Hindlimb muscle (tissue), 1 donor: ENCODE data around the gene XAGE3. TPM values are rescaled to one million over a fixed set of nuclear protein-coding genes. Genes with fewer than 3 reads are reported as not detected.
"Not testable (repeated sequence)": the region's sequence is repeated elsewhere in the genome, so short reads cannot be mapped to it uniquely, and the experiment has no call there.

Experiments
- DNase-seq: peaks from one replicate; pipeline ENCODE4 v3.0.0-alpha.2; 2013
- polyA plus RNA-seq: library from polyadenylated mRNA; unstranded; fragments of 120-200 nt; gene quantifications from one replicate; pipeline ENCODE4 v1.2.1, GENCODE V29; 2013; ENCODE audit not compliant: insufficient read length

The XAGE3 gene
- polyA plus RNA-seq = not detected

- no peak for DNase-seq
Measured at GRCh38 chrX:52867610-52868348, at the start of gene XAGE3. XAGE3 (minus strand) TSS chrX:52868083; CDS start chrX:52867133, 950 bp downstream.

- not testable (repeated sequence) for DNase-seq
Measured at GRCh38 chrX:52914704-52915103, 46.8 kb upstream of the XAGE3 start.

GRCh38 chrX:52913681-52914080 lies 45.8 kb upstream of the XAGE3 start:
- DNase-seq = not testable (repeated sequence)

DNA sequence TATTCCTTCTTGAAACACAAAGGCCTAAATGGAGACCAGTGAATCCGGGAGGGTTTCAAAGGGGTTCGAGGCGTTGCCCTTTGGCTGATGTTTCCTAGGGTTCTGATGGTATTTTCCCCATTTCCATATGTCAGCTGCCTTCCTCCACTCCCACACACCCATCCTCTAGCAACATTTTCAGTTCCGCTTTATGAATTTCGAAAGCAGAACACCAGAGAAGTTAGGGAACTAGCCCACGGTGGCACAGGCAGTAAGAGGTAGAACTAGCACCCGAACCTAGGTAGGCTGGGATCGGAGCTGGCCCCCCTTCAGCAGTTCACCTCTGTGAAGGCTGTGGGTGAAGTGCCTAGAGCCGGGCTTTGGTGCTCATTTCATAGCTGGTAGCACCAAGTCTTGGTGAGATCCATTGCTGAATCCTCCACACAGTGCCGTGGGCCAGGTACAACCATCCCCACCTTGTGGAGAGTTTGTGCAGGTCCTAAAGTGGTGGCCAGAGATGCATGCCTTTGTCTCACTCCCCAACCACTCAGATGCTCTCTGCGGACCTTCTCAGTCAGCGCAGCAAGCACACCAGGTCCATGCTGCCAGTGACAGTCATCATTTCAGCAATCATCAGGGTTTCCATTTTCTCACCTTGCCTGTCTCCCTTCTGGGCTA lies 41.6 kb upstream of the XAGE3 start:
- not testable (repeated sequence) for DNase-seq

GRCh38 chrX:52907900-52908299 lies 40.0 kb upstream of the XAGE3 start:
- DNase-seq = not testable (repeated sequence)

- not testable (repeated sequence) for DNase-seq
Measured at GRCh38 chrX:52907137-52907536, 39.3 kb upstream of the XAGE3 start.

DNA sequence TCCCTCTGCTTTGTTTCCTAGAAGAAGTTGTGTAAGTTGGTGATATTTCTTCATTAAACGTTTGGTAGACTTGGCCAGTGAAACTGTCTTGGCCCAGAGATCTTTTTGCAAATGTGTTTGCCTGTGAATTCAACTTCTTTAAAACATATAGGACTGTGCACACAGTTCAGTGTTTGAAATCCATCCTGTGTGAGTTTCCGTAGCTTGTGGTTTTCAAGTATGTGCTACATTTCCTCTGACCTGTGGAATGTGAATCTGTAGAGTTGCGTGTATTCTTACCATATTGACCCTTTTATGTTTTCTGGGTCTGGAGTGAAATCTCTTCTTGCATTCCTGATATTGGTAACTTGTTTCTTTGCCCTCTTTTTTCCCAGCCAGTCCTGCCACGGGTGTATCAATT lies 38.2 kb upstream of the XAGE3 start:
- DNase-seq = not testable (repeated sequence)

- not testable (repeated sequence) for DNase-seq
Measured at GRCh38 chrX:52905531-52905930, 37.6 kb upstream of the XAGE3 start.

DNA sequence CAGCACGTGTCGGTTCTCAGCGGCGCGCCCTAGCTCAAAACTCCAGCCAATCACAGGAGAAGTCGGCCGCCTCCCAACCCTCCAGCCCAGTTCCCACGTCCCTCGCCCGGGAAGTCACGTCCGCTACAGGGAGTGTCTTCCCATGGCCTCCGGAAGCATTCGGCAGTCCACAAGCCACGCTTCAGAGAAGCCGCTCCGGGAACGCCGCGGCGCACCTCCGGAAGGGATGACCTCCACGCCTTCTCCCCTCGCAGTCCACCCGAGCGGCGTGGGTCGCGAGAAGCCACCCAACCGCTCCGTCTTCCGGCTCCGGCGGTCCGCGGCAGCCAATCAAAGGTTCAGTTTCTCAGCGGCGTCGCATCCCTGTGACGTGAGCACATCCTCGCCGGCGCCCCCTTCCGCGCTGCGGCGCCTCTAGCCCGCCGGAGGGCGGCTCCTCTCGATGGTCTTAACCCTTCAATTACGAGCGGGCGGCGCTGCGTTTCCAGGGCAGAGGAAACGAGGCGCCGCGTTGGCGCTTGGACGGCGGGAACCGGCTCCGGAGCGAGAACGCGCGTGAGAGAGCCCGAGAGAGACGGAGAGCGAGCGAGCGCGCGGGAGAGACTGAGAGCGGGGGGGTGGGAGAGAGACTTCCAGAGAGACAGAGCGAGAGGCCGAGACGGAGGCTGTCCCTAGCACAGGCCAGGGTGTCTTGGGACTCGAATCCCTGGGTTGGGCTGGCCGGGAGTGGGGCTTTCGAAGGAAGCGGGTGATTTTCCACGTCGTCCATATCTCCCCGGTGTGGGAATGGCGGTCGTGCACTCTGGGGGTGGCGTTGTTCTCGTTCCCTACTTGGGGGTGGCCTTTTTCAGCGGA lies 29.2 kb upstream of the XAGE3 start, which contains the start of gene FAM156B:
TSS of gene FAM156B (plus strand) at position 476 of the 855 bp plus-strand sequence. CDS start 9,896 bp downstream, outside the sequence.
- not testable (repeated sequence) for DNase-seq

DNA sequence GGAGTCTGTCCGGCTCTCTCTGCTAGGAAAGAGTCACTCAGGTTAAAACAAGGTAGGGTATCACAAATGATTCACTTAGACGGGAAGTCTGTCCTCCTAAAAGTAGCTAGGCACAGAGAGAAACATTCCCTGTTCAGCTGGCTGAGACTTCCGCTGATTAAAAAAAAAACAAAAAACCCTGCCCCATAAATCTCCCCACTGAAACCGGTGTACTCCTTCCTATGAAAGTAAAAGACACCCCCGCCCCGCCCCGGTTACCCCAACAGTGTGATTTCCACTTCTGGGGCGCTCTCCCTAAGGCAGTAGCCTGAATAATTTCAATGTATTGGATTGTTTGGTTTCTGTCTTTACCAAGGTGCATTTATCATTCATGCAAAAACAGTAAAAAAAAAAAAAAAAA lies 28.6 kb upstream of the XAGE3 start:
- not testable (repeated sequence) for DNase-seq

DNA sequence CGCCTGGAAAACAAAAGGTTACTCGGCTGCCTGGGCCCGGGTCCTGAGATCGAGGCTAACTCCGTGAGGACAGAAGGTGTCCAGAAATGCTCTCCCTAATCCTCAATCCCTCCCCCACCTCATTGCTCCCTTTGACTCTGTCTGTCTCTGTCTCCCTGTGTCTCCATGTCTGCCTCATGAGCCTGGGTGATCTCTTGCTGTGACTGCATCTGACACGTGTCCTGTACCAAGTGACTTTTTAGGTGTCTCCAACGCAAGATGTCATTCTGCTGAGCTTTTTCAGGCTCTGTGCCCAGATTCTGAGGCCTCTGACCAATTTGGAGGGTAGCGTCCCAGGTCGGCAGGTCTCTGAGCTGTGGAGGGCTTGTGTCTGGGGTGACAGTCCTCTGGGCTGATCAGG lies 20.2 kb upstream of the XAGE3 start:
- DNase-seq = not testable (repeated sequence)

- not testable (repeated sequence) for DNase-seq
Measured at GRCh38 chrX:52887459-52887858, 19.6 kb upstream of the XAGE3 start.

- not testable (repeated sequence) for DNase-seq
Measured at GRCh38 chrX:52876386-52876785, 8.5 kb upstream of the XAGE3 start.

GRCh38 chrX:52875436-52875835 lies 7.6 kb upstream of the XAGE3 start:
- DNase-seq = not testable (repeated sequence)

GRCh38 chrX:52874661-52875060 lies 6.8 kb upstream of the XAGE3 start:
- DNase-seq = no peak

- not testable (repeated sequence) for DNase-seq
Measured at GRCh38 chrX:52873825-52874224, 5.9 kb upstream of the XAGE3 start.

- no peak for DNase-seq
Measured at GRCh38 chrX:52870046-52870445, 2.2 kb upstream of the XAGE3 start.

- DNase-seq = no peak
Measured at GRCh38 chrX:52865343-52865998, 2.4 kb downstream of the XAGE3 start.

DNA sequence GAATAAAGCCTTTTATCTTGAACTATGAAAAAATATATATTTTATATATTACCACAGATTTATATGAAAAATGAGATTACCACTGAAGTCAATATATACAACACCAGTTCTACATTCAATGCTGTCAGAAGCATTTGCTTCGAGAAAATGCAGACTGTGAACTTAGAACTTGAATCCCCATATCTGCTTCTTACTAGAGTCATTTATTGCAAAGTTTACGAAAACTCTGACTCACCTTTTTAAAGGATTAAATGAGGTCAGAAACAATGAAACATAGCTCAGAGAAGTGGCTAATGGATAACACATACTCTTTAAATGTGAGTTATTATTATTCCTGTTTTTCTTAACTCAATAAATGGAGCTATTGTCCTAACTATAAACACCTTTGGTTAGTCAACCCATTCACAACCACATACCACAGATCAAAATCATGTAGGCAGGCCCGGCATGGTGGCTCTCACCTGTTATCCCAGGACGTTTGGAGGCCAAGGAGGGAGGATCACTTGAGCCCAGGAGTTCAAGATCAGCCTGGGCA lies 10.8 kb downstream of the XAGE3 start:
- not testable (repeated sequence) for DNase-seq

DNA sequence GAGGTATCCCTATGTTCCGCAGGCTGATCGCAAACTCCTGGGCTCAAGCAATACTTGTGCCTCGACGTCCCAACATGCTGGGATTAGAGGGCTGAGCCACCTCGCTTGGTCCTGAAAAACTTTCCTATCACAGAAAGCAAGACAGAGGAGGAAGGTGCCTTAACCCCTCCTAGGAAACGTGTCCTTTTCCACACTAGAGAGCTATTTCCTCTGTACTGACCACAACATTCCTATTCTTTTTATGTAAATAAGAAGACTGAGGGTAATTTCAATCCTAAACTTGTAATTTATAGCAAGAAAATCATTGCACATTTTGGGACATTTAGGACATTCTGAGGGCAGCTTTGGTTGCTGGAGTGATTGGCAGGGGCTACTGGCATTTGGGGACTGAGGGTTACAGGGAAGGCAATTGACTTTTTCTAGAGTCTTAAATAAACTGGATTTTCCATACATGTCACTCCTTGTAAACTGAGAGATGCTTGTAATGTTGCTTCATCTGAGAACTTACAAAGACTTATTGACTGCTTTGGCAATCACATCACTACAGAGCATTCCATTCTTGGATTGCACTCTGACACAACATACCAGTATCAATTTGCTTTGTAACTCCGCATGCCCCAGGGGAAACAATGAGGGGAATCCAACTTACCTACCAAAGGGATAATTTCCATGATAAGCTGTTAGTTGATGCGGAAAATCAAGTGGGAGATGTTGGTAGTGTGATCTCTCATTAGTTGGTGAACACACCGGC lies 15.6 kb downstream of the XAGE3 start:
- DNase-seq = no peak

DNA sequence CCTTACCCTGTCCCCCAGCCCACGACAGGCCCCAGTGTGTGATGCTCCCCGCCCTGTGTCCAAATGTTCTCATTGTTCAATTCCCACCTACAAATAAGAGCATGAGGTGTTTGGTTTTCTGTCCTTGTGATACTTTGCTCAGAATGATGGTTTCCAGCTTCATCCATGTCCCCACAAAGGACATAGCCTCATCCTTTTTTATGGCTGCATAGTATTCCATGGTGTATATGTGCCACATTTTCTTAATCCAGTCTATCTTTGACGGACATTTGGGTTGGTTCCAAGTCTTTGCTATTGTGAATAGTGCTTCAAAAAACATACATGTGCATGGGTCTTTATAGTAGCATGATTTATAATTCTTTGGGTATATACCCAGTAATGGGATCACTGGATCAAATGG lies 24.3 kb downstream of the XAGE3 start:
- not testable (repeated sequence) for DNase-seq
